NCI-H2171 treated with DMSO at 0.1 percent for 48 hours (cell line): ENCODE data around the gene SKA3.
"Not testable (repeated sequence)": the region's sequence is repeated elsewhere in the genome, so short reads cannot be mapped to it uniquely, and the experiment has no call there.

Experiments used
- DNase-seq: peaks from one replicate; lab custom pipeline; 2025; lab: John Stamatoyannopoulos, UW

The SKA3 gene

DNA sequence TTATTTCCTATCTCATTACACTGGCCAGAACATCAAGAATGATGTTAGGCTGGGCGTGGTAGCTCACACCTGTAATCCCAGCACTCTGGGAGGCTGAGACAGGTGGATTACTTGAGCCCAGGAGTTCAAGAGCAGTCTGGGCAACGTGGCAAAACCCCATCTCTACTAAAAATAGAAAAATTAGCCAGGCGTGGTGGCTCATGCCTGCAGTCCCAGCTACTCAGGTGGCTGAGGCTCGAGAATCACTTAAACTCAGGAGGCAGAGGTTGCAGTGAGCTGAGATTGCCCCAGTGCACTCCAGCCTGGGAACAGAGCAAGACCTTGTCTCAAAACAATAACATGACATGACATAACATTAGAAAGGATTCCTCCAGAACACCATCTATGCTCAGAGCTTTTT lies 10.7 kb downstream of the SKA3 start:
- DNase-seq, result not testable (repeated sequence)

GRCh38 chr13:21164631-21165030 lies 11.7 kb downstream of the SKA3 start:
- DNase-seq, result no peak

DNA sequence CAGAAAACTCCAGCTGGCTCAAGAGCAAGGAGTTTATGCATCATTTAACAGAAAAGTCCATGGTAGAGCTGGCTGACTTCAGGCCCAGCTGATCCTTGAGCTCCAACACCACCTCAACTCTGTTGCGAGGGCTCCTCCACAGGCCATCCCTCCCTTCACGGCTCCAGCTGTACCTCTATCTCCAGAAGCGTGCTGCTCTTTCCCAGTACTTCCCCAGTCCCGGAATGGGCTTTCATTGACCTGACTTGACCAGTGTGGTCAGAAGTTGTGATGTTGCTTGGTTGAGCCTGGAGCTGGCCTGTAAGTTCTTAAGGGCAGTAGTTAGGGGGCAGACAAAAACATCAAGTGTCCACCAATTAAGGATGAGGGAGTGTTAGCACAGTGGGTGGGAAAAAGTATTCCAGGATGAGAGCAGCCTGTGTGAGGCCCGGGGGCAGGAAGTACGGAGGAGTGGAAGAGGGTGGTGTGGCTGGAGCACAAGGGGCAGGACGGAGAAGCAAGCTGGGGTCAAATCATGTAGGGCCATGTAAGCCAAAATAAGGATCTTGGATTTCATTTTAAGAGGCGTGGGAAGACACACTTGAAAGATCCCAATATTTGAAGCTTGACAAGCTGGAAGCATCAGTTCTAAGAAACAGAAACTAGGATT lies 24.0 kb downstream of the SKA3 start:
- DNase-seq, result no peak

DNA sequence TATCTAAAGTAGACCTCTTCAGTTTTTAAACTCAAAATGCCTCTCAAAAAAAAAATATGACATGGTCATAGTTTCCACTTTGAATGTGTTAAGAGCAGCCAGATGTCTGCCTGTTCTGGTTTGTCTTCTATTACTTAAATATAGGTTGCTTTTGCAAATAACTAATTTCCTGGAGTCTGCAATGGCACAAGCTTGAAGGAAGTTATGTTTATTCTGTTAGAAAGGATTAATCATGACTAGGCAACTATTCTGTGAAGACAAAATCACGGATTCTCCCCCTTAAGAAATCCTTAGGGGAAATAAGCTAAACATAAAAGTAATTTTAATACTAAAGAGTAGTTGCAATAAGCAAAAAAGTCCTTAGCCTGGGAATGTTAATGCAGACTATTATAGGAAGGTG lies 26.3 kb downstream of the SKA3 start:
- no peak for DNase-seq

- DNase-seq, result no peak
Observed at GRCh38 chr13:21149568-21149967, 26.8 kb downstream of the SKA3 start.

GRCh38 chr13:21148557-21149258 lies 27.6 kb downstream of the SKA3 start:
- DNase-seq, result no peak

DNA sequence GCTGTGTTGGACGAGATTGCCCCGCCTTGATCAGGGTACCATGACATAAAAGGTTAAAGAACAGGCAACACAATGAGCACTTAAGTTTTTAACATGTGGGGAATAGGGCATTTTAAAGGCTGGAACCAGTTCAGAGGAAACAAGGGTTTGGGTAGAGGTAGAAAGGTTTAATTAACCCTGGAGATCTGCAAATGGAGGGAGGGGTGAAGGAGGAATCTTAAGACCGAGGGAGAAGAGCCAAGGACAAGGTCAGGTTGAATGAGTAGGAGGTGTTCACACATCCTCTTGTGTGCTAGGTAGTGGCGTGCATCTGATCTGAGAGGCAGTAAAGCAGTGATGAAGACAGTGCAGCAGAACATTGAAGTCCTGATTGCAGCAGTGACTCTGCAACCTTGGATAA lies 28.5 kb downstream of the SKA3 start:
- DNase-seq, result no peak

DNA sequence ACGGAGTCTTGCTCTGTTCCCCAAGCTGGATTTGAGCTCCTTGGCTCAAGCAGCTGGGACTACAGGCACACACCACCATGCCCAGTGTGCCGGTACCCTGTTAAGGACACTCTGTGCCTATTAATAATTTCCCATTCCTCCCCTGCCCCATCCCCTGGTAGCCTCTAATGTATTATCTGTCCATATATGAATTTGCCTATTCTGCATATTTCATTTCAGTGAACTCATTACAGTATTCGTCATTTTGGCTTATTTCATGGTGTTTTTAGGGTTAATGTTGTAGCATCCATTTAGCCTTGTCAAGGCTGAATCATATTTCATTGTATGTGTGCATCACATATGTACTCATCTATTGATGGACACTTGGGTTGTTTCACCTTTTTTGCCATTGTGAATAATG lies 33.6 kb downstream of the SKA3 start:
- no peak for DNase-seq

DNA sequence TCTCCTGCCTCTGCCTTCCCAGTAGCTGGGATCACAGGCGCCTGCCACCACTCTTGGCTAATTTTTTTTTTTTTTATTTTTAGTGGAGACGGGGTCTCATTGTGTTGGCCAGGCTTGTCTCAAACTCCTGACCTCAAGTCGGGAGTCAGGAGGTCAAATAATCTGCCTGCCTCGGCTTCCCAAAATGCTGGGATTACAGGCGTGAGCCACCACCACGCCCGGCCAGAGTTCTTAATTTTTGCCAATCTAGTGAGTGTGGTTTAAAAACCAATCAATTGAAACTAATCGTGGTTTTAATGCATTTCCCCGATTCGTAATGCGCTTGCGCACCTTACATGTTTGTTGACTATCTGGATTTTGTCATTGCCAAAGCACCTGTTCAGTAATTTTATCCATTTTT lies 37.0 kb downstream of the SKA3 start:
- no peak for DNase-seq

DNA sequence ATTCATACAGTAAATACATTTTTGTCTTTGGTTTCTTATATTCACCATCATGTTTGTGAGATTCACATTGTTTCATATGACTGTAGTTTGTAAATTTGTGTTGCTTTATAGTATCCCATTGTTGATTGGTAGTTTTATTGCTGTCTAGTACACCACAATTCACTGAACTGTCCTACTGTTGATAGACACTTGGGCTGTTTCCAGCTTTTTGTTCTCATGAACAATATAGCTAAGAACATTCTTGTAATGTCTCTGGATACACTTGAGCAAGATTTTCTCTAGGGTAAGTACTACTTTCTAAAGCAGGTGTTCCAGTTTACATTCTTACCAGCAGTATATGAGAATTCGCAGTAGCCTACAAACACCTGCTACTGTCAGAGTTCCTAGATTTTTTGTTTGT lies 37.8 kb downstream of the SKA3 start:
- no peak for DNase-seq

DNA sequence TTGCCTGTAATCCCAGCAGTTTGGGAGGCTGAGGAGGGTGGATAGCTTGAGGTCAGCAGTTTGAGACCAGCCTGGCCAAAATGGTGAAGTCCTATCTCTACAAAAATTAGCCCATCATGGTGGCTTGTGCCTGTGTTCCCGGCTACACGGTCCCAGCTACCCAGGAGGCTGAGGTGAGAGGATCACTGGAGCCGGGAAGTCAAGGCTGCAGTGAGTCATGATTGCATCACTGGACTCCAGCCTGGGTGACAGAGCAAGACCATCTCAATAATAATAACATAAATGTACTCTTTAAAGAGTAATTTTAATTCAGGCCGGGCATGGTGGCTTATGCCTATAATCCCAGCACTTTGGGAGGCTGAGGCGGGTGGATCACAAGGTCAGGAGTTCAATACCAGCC lies 38.7 kb downstream of the SKA3 start:
- no peak for DNase-seq

- not testable (repeated sequence) for DNase-seq
Observed at GRCh38 chr13:21135833-21136232, 40.5 kb downstream of the SKA3 start.

GRCh38 chr13:21134475-21134874 lies 41.9 kb downstream of the SKA3 start:
- DNase-seq, result no peak

DNA sequence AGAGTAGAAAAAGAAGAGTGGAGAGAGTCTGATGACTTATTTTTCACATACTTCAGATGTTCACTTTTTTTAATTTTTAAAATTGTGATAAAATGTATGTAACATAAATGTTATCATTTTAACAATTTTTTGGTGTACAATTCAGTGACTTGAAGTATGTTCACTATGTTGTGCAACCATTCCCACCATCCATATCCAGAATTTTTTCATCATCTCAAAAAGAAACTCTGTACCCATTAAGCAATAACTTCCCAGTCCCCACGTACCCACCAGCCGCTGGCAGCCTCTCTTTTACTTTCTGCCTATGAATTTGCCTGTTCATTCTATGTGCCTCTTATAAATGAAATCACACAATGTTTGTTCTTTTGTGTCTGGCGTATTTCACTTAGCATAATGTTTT lies 43.3 kb downstream of the SKA3 start:
- DNase-seq, result no peak

DNA sequence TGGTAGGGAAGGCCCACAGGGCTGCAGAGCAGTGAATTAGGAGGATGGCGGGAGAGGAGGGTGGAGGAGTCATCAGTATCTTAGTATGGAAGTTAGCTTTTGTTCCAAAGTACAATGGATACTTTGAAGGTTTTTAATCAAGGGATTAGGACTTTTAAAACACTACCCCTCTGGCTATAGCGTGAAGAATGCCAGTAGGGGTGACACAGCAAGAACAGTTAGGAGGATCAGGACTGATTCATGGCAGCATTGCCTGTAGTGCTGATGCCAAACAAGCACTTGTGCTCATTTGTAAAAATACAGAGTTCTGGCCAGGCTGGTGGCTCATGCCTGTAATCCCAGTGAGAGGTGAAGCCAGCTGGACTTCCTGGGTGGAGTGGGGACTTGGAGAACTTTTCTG lies 46.2 kb downstream of the SKA3 start:
- DNase-seq, result no peak

DNA sequence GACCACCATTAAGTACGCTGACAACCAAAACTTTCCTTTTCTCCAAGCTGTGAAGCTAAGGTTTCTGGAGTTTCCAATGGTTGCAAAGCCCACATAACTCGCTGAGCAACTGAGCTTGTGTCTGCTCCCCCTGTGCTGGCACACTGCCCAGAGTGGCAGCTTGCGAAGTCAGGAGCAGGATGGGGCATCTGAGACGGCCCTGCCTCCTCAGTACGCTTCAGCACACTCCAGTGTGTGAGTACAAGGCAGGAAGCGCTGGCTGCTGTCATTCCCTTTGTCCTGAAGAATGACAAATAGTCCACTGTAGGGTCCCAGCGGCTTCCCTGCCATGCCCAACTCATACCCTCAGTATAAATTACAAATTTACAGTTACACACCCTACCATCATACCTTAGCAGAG lies 51.5 kb downstream of the SKA3 start:
- peak; percentile 85 for DNase-seq

DNA sequence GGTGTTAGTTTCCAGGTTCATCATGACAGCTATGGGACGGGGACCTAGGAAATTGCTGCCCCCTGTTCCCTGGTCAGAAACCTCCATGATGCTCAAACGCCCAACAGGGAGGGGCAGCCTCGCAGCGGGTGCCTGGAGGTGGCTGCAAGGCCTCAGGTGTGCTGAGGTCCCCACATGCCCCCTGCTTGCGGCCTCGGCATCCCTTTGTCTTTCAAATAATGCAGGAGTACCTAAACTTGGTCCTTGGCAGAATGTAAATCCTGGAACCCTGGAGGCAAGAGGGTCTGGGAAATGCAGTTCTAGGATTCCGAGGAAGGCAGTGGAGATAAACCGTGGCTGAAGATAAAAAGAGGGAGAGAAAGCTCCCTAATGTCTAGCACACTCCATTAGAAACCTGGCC lies 52.4 kb downstream of the SKA3 start:
- no peak for DNase-seq

DNA sequence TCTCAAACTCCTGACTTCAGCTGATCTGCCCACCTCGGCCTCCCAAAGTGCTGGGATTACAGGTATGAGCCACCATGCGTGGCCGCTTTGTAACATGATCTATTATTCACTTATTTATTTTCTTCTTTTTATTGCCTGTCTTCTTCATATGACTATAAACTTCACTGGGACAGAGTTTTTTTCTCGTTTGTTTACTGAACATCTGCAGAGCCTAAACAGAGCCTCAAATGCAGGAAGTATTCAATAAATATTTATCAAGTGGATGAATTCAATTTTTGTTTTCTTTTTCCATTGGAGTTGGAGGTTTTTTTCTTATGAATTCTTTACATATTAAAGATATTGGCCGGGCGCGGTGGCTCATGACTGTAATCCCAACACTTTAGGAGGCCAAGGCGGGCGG lies 54.7 kb downstream of the SKA3 start:
- no peak for DNase-seq

DNA sequence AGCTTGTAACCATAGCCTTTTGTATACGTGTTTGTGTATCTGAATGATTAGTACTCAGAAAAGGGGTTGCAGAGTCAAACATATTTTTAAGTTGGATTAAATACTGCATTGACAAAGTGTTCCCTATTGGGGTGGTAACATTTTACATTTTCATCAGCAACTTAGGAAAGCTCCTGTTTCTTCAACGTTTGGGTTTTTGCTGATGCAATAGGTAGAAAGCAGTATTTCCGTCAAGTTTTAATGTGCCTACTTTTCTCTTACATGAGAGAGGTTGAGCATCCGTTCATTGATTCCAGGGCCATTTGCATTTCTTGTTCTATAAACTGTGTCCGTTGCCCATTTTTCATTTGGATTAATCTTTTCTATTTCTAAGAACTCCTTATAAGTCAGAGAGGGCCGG lies 56.2 kb downstream of the SKA3 start:
- DNase-seq, result no peak

- no peak for DNase-seq
Observed at GRCh38 chr13:21119526-21119925, 56.8 kb downstream of the SKA3 start.

DNA sequence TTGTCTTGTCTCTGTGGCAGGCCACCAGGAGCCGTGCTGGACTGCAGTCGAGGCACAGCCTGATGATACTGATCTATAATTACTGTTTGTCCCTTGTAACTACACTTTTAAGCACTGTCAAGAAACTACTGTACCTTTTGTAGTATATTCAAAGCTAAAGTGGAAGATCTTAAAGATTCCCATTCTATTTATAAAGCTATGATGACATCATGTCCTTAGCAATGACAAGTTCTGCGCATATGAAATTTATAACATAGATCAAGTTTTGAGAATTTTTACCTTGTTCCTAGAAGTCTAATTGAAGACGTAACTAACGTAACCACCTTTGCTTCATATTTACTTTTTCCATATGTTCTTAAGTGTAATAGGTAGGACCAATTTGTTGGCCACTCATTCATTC lies 58.2 kb downstream of the SKA3 start:
- no peak for DNase-seq

DNA sequence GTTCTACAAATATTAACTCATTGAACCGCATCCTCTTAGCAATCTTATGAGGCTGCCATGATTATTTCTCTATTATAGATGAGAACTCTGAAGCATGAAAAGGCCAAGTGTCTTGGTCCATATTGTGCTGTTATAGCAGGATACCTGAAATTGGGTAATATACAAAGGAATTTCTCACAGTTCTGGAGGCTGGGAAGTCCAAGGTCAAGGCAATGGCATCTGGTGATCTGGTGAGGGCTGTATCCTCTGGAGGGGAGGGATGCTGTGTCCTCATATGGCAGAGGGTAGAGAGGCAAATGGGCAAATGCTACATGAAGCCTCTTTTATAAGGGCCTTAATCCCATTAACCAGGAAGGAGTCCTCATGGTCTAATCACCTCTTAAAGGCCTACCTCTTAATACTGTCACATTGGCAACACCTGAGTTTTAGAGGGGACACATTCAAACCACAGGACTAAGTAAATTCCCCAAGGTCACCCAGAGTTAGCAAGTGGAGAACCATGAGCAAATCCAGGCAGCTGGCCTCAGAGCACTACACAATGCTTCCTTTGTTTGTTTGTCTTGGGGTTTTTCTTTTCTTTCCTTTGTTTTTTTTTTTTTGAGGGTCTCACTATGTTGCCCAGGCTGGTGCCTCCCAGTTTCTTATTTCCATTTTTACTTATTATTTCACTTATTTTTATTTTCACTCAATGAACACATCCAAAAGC lies 59.1 kb downstream of the SKA3 start:
- no peak for DNase-seq

- DNase-seq, result no peak
Observed at GRCh38 chr13:21116141-21116540, 60.2 kb downstream of the SKA3 start.
